GM18951 (cell line): ENCODE results near the gene RAB30.

Source experiments
- POLR2A ChIP-seq: IDR thresholded peaks from 4 replicates; pipeline ENCODE4 v1.6.1; 2011; ENCODE audit warnings: mild to moderate bottlenecking; ENCODE audit not compliant: insufficient read length, insufficient read depth; ENCODE audit errors: extremely low read depth
- in situ Hi-C: fragments of 300-500 bp; cut with MboI; formaldehyde crosslinking; loops from one replicate; pipeline ENCODE4 v1.12.0; 2022; ENCODE audit warnings: low sequenced_read_pairs, mixed read lengths, inconsistent platforms; ENCODE audit not compliant: unreplicated experiment

The RAB30 gene

GRCh38 chr11:82936261-82936660 is 135.4 kb downstream of the RAB30 start:
- in situ Hi-C loops: no loop called here

GRCh38 chr11:82932564-82932963 is 139.1 kb downstream of the RAB30 start:
- TF ChIP-seq POLR2A: no peak
- in situ Hi-C loops: no loop called here

More at GRCh38 chr11:82936261-82936660, 135.4 kb downstream of the RAB30 start:
- no peak for TF ChIP-seq POLR2A

DNA sequence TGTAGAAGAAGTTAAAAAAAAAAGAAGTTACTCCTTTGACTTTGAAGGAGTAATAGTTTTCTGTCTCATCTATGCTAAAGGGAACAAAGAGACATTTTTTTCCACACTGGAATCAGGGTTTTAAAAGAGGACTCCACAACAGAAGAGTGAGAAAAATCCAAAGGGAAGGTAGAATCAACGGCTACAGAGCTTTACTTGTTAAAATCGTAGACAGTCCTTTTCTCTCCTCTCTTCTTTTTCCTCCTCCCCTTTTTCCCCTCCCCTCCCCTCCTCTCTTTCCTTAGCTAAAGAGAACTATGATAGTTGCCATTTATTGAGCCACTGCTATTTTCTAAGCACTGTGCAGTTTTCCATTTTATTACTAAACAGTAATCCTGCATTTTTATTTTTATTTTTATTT is 141.0 kb downstream of the RAB30 start:
- no peak for TF ChIP-seq POLR2A
- in situ Hi-C loops: no loop called here

DNA sequence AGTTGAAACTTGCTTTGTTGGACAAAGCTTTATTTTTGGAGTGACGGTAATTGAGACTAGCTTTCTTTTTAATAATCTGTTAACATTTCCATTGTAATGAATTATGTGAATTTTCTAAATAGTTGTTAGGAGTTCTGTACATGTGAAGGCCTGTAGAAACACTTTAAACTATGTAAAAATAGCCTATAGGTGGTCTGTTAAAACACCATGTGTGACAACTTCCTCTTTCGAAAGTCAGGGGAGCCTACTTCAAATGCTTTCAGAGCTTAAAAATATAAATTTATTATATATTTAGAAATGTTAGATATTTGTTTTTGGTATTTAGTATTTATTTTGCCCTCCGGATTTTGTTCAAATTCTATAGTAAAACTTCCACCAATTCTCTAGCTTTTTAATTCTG is 141.5 kb downstream of the RAB30 start:
- in situ Hi-C loops: no loop called here

GRCh38 chr11:82929121-82929520 is 142.6 kb downstream of the RAB30 start:
- in situ Hi-C loops: no loop called here
- no peak for TF ChIP-seq POLR2A

More for the DNA sequence above, 141.5 kb downstream of the RAB30 start:
- TF ChIP-seq POLR2A: no peak

DNA sequence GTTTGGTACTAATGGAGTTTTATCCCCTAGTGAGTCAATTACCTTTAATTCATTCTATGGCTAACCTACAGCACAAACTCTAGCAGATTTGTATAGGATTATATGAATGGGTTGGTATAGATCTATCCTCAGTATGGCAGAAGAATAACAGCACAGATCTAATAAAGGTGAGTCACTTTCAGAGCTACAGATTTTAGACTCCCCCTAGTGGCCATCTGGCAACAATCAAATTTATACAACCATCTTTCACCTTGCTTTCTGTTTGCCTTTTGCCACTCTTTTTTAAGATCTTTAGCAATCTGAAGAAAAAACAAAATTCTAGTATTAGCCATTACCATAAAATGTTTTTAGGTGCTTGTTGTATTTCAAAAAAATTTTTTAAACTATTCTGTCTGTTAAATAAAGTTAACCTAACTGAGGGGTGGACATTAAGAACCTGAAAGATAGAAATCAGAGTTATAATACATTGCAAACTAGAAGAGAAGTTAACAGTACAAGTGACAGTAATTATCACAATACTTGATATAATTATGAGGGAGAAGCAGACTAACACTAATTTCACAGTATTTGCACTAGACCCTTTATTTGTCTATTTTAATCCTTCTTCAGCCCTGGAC is 144.3 kb downstream of the RAB30 start:
- in situ Hi-C loops: no loop called here

GRCh38 chr11:82924522-82925224 is 147.0 kb downstream of the RAB30 start:
- in situ Hi-C loops: no loop called here
- TF ChIP-seq POLR2A: no peak

More for the DNA sequence above, 144.3 kb downstream of the RAB30 start:
- no peak for TF ChIP-seq POLR2A
